Measurements from ENCODE around the gene DAPK2. TPM values are rescaled to one million over a fixed set of nuclear protein-coding genes. Genes with fewer than 3 reads are reported as not detected.
"Not testable (repeated sequence)": the region's sequence is repeated elsewhere in the genome, so short reads cannot be mapped to it uniquely, and the experiment has no call there.

Gene DAPK2
- total RNA-seq, 4 donors from 2014 or later = 45.1 to 244 (median 107) TPM

DNA sequence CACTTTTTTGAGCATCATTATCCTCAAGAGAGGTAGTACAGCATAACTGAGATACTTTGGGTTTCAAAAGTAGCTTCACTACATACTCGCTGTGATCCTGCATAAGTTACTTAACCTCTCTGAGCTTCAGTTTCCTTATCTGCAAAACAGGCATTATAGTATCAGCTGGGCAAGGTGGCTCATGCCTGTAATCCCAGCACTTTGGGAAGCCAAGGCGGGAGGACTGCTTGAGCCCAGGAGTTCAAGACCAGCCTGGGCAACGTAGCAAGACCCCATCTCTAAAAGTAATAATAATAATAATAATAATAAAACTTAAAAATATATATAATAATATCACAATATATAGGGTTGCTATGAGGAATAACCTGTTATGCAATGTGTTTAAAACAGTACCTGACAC is 36.5 kb upstream of the DAPK2 start:
- H3K36me3 ChIP-seq = peaks cover 0 to 28% (median 9%) of the 10 kb centered on the region in 4 donors
- H3K4me1 ChIP-seq = no peaks in the 10 kb centered on the region
- TF ChIP-seq POLR2A (IDR thresholded peaks at IDR 0.05) = no peak
- in situ Hi-C loops (cut with MboI; ENCODE audit: low pct_ligation_motif_present in 1 of 4, low pct_unique_long_range_greater_than_20kb in 1 of 4, low sequenced_read_pairs in 3 of 4) (no loop called here), intact Hi-C loops (cut with DNase I; ENCODE audit: low total_unique reads) (no loop called here)
- no peak for DNase-seq
- WGBS, 2 donors (ENCODE audit: low coverage in 1 of 2) = 45 to 93% methylated on average over 2 to 3 of the region's 3 CpGs
- no peaks in the 10 kb centered on the region for H3K27me3 ChIP-seq
- H3K4me3 ChIP-seq = no peak overlapping the region
- no peak overlapping the region for H3K27ac ChIP-seq
- H3K9me3 ChIP-seq = no peaks in the 10 kb centered on the region

DNA sequence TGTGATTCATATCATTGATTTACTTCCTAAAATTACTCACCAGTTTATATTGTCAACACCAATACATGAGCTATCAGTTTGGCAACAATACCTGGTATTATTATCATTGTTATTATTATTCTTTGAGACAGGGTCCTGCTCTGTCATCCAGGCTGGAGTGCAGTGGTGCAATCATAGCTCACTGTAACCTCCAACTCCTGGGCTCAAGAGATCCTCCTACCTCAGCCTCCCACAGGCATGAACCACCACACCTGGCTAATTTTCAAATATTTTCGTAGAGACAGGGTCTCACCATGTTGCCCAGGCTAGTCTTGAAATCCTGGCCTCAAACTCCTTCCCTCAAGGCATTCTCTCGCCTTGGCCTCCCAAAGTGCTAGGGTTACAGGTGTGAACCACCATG is 27.2 kb upstream of the DAPK2 start:
- H3K27ac ChIP-seq; H3K36me3 ChIP-seq; H3K4me3 ChIP-seq; H3K9me3 ChIP-seq; DNase-seq; intact Hi-C loops (cut with DNase I; ENCODE audit: low total_unique reads); H3K27me3 ChIP-seq: not testable (repeated sequence)
- 100% methylated on average over 1 to 2 of the region's 2 CpGs for WGBS, 2 donors (ENCODE audit: low coverage in 1 of 2)
- H3K4me1 ChIP-seq = peaks cover 0 to 35% (median 10%) of the 10 kb centered on the region in 4 donors
- in situ Hi-C loops (cut with MboI; ENCODE audit: low pct_ligation_motif_present in 1 of 4, low pct_unique_long_range_greater_than_20kb in 1 of 4, low sequenced_read_pairs in 3 of 4) = loop anchor here (5.0 to 25.0 kb wide), 5 partner anchors 136 to 611 kb away; no protein-coding TSS in a partner anchor

DNA sequence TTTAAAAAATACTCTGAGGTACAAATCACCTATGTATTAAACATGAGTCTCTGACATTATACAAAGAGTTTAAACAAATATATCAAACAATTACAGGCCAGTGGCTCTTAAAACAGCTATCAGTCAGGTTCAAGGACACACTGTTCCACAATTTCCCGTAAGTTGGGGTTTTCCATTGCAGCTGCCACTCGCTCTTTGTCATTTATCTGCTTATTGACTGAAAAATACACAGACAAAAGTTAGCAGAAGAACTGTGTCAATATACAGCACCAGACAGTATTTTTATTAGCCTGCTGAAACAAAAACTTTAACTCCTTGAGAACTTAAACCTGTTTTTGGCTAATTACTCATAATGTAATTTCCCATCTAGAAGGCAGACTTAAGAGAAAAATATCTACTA is 26.5 kb upstream of the DAPK2 start:
- peak overlapping the region in 1 of 4 donors; percentile 6 for H3K27ac ChIP-seq
- H3K27me3 ChIP-seq = no peaks in the 10 kb centered on the region
- 80 to 81% methylated on average over 2 of the region's 2 CpGs for WGBS, 2 donors (ENCODE audit: low coverage in 1 of 2)
- TF ChIP-seq, protein P1, sequence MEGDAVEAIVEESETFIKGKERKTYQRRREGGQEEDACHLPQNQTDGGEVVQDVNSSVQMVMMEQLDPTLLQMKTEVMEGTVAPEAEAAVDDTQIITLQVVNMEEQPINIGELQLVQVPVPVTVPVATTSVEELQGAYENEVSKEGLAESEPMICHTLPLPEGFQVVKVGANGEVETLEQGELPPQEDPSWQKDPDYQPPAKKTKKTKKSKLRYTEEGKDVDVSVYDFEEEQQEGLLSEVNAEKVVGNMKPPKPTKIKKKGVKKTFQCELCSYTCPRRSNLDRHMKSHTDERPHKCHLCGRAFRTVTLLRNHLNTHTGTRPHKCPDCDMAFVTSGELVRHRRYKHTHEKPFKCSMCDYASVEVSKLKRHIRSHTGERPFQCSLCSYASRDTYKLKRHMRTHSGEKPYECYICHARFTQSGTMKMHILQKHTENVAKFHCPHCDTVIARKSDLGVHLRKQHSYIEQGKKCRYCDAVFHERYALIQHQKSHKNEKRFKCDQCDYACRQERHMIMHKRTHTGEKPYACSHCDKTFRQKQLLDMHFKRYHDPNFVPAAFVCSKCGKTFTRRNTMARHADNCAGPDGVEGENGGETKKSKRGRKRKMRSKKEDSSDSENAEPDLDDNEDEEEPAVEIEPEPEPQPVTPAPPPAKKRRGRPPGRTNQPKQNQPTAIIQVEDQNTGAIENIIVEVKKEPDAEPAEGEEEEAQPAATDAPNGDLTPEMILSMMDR (IDR thresholded peaks at IDR 0.05) = no peak
- no peak for TF ChIP-seq EP300 (IDR thresholded peaks at IDR 0.05; ENCODE audit: low read depth)
- TF ChIP-seq POLR2A (IDR thresholded peaks at IDR 0.05) = no peak
- no peak for TF ChIP-seq POLR2AphosphoS5 (IDR thresholded peaks at IDR 0.05)
- H3K9me3 ChIP-seq = no peaks in the 10 kb centered on the region
- H3K4me1 ChIP-seq = peaks cover 0 to 36% (median 10%) of the 10 kb centered on the region in 4 donors
- DNase-seq = no peak
- in situ Hi-C loops (cut with MboI; ENCODE audit: low pct_ligation_motif_present in 1 of 4, low pct_unique_long_range_greater_than_20kb in 1 of 4, low sequenced_read_pairs in 3 of 4) (loop anchor here (5.0 to 25.0 kb wide), 5 partner anchors 136 to 611 kb away; no protein-coding TSS in a partner anchor), intact Hi-C loops (cut with DNase I; ENCODE audit: low total_unique reads) (no loop called here)
- peaks cover 0 to 8% (median 1%) of the 10 kb centered on the region in 4 donors for H3K36me3 ChIP-seq
- no peak overlapping the region for H3K4me3 ChIP-seq

DNA sequence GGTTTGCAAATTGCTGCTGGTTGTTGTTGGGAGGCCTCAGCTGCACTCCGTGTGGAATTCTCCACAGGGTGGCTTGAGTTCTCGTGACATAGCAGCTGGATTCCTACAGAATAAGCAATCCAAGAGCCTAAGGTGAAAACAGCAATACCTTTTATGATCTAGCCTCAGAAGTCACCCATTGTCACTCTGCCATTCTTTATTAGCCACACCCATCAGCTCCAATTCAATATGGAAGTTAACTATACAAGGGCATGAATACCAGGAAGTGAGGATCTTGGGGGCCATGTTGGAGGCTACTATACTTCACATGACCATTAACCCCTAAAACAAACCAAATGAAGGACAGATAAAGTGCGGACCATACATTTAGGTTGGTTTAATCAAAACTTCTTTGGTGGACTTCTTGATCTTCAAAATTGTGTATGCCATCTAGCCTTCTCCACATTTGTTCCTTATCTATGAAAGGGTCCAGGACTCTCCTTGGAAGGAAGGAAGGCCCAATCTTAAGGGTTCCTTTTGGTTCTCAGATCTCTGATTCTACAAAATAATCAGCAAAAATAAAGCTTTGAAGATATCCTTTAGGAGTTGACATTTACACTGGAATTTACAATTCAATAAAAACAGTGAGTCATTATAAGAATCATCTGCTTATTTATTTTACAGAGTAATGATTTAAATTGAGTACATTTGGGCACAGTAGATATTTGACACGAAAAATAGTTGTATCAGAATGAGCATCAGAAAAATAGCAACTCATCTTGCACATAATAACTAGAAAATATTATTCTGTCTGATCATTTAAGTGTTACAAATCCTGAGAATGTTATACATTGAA is 25.9 kb upstream of the DAPK2 start:
- intact Hi-C loops (cut with DNase I; ENCODE audit: low total_unique reads) (no loop called here), in situ Hi-C loops (cut with MboI; ENCODE audit: low pct_ligation_motif_present in 1 of 4, low pct_unique_long_range_greater_than_20kb in 1 of 4, low sequenced_read_pairs in 3 of 4) (loop anchor here (5.0 to 25.0 kb wide), 5 partner anchors 135 to 610 kb away; no protein-coding TSS in a partner anchor)
- TF ChIP-seq POLR2A (IDR thresholded peaks at IDR 0.05) = no peak
- TF ChIP-seq POLR2AphosphoS5 (IDR thresholded peaks at IDR 0.05) = no peak
- TF ChIP-seq, protein P1 (IDR thresholded peaks at IDR 0.05) = no peak
- TF ChIP-seq EP300 (IDR thresholded peaks at IDR 0.05; ENCODE audit: low read depth) = no peak
- Histone ChIP-seq H3K27ac (peak overlapping the region; percentile 50 to 63 (median 53)), H3K36me3 (peaks cover 0 to 8% (median 1%) of the 10 kb centered on the region in 4 donors), H3K4me3 (no peak overlapping the region), H3K4me1 (peaks cover 0 to 38% (median 12%) of the 10 kb centered on the region in 4 donors), H3K9me3 (no peaks in the 10 kb centered on the region), H3K27me3 (no peaks in the 10 kb centered on the region)
- no peak for DNase-seq
- WGBS, 2 donors (ENCODE audit: low coverage in 1 of 2) = 60 to 96% methylated on average over 1 to 4 of the region's 4 CpGs

All from transverse colon (tissue), 4 donors.